Brain microvascular endothelial cell (primary cell): ENCODE data around the gene NDUFAF5.

ENCODE experiments used
- DNase-seq: peaks from one replicate; pipeline ENCODE4 v3.0.0-alpha.2; 2020
- H3K27ac ChIP-seq: fragments of 250-450 bp; sonication (Bioruptor Pico); 2 replicates; pipeline ENCODE4 v1.5.1; 2020; ENCODE audit warnings: mild to moderate bottlenecking, moderate library complexity
- H3K27me3 ChIP-seq: fragments of 250-450 bp; sonication (Bioruptor Pico); replicated peaks from 2 replicates; pipeline ENCODE4 v1.5.1; 2020; ENCODE audit warnings: mild to moderate bottlenecking
- H3K36me3 ChIP-seq: fragments of 250-450 bp; sonication (Bioruptor Pico); replicated peaks from 2 replicates; pipeline ENCODE4 v1.5.1; 2020; ENCODE audit warnings: mild to moderate bottlenecking
- H3K4me3 ChIP-seq: 2 replicates; pipeline ENCODE4 v1.5.1; 2011; ENCODE audit warnings: low read depth, mild to moderate bottlenecking, control low read depth, low read length, moderate library complexity
- in situ Hi-C: cut with HindIII; loops from 2 replicates; pipeline ENCODE4 v1.10.0; 2017; ENCODE audit warnings: low sequenced_read_pairs, low pct_ligation_motif_present
- TF ChIP-seq, protein P1 (sequence below): IDR thresholded peaks from 2 replicates; pipeline ENCODE4 v1.5.1; 2011; ENCODE audit warnings: low read depth, mild to moderate bottlenecking, moderate library complexity, low read length, control low read depth, inconsistent platforms; ENCODE audit errors: missing control alignments

NDUFAF5 gene

DNA sequence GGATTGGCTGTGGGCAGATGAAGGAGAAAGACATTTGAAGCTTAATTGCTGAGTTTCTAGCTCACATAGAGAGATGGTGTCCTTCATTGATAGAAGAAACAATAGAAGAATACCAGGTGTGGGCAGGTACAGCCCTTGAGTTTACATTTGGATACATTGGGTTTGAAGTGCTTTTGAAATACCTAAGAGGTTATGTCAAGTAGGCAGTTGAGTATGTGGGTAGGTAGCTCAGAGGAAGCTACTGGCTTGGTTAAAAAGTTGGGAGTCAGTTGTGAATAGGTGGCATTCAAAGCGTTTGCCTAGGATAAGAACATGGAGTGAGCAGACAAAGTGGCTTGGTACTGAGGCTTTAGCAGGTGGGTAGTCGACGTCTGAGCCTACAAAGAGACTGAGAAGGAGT is 25.0 kb downstream of the NDUFAF5 start:
- in situ Hi-C loops = no loop called here
- peaks cover 44% of the 10 kb centered on the region for H3K36me3 ChIP-seq

DNA sequence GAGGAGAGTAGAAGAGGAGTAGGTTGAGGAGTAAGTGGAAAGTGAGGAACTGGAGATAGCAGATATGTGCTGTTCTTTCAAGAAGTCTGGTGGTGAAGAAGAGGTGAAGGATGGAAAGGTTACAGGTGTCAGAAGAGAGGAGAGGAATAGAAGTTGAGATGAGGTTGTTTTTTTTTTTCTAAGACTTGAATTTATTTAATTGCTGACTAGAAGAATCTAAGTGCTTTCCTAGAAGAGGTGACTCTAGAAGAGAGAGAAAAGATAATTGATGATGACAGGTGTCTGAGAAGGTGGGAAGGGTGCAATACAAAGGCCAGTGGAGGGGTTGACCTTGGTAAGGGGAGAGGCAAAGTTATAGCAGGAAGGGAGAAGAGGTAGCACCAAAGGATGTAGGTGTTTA is 25.6 kb downstream of the NDUFAF5 start:
- Histone ChIP-seq H3K27ac (no peak overlapping the region), H3K27me3 (no peaks in the 10 kb centered on the region), H3K4me3 (no peak overlapping the region), H3K36me3 (peaks cover 48% of the 10 kb centered on the region)
- in situ Hi-C loops = no loop called here
- DNase-seq = no peak
- TF ChIP-seq, protein P1, sequence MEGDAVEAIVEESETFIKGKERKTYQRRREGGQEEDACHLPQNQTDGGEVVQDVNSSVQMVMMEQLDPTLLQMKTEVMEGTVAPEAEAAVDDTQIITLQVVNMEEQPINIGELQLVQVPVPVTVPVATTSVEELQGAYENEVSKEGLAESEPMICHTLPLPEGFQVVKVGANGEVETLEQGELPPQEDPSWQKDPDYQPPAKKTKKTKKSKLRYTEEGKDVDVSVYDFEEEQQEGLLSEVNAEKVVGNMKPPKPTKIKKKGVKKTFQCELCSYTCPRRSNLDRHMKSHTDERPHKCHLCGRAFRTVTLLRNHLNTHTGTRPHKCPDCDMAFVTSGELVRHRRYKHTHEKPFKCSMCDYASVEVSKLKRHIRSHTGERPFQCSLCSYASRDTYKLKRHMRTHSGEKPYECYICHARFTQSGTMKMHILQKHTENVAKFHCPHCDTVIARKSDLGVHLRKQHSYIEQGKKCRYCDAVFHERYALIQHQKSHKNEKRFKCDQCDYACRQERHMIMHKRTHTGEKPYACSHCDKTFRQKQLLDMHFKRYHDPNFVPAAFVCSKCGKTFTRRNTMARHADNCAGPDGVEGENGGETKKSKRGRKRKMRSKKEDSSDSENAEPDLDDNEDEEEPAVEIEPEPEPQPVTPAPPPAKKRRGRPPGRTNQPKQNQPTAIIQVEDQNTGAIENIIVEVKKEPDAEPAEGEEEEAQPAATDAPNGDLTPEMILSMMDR = no peak

More for the DNA sequence above, 25.0 kb downstream of the NDUFAF5 start:
- Histone ChIP-seq H3K4me3 (no peak overlapping the region), H3K27me3 (no peaks in the 10 kb centered on the region), H3K27ac (no peak overlapping the region)
- TF ChIP-seq, protein P1 = no peak
- DNase-seq = no peak

DNA sequence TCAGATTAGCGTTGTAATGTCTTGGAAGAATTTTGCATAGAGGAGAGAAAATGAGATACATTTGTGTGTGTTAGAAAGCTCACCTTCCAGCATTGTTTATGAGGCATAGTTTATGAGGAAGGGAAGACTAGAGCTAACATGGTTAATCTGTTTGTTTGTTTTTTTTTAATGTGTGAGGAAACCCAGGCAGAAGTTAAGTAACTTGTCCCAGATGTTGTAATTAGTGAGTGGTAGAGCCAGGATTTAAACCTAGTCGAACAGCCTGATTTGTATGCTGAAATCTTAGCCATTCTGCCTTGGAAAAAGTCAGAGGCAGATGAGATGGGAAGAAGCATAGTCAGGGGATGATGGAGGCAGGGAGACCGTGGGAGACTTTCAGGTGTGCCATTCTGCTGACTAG is 29.1 kb downstream of the NDUFAF5 start:
- Histone ChIP-seq H3K27me3 (no peaks in the 10 kb centered on the region), H3K27ac (no peak overlapping the region), H3K36me3 (peaks cover 49% of the 10 kb centered on the region), H3K4me3 (no peak overlapping the region)
- DNase-seq = no peak
- TF ChIP-seq, protein P1 = no peak
- in situ Hi-C loops = no loop called here

DNA sequence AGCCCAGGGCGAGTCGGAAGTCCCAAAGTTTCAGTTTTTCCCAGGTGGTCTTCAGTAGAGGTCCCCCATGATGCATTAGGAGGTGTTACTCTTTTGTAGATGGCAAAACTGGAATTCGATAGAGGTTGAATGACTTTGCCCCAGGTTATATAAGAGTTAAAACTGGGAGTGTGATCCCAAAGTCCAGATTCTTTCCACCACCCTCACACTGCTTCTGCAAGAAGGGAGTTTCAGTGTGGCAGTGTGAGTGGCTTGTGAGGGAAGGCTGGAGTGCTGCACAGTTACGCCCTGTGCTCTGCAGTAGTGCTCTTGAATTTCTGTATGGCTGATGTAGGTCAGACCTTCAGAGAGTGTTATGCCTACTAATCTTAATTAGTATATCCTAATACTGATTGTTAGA is 29.8 kb downstream of the NDUFAF5 start:
- Histone ChIP-seq H3K27ac (no peak overlapping the region), H3K27me3 (no peaks in the 10 kb centered on the region), H3K36me3 (peaks cover 41% of the 10 kb centered on the region), H3K4me3 (no peak overlapping the region)
- in situ Hi-C loops = no loop called here
- no peak for DNase-seq
- TF ChIP-seq, protein P1 = no peak

DNA sequence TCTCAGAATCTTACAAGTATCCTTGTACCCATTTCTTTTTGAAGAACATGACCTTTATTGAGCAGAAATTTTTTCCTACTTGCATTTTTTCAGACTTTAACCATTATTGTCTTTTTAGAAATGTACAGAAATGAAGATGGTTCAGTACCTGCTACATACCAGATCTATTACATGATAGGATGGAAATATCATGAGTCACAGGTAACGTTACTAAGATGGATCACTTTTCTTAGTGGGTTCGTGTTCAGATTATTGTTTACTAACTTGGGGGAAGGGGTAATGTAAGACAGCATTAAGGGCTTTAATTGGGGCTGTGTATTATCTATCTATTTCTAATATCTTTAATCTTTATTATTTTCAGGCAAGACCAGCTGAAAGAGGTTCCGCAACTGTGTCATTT is 31.9 kb downstream of the NDUFAF5 start:
- TF ChIP-seq, protein P1 = no peak
- Histone ChIP-seq H3K36me3 (peaks cover 31% of the 10 kb centered on the region), H3K27me3 (no peaks in the 10 kb centered on the region), H3K27ac (no peak overlapping the region), H3K4me3 (no peak overlapping the region)
- in situ Hi-C loops = no loop called here
- DNase-seq = no peak

DNA sequence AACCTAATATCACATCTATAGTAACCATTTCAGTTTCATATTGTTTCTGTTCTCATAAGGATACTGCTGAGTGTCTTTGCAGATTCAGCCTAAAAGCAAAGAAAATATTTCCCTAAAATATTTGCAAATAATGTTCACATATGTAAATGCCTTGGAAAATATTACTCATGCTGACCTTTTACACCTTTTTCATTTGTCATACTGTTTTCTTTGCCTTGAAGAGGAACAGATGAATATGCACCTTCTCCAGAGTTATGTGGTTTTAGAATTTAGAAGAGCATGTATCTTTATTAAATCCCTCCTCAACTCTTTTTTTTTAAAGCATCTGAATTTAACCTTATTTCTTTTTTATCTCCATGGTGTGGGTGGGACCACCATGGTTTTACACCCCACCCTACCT is 32.5 kb downstream of the NDUFAF5 start:
- in situ Hi-C loops = no loop called here
- H3K27ac ChIP-seq = no peak overlapping the region
- peaks cover 25% of the 10 kb centered on the region for H3K36me3 ChIP-seq
- TF ChIP-seq, protein P1 = no peak
- DNase-seq = no peak
- no peaks in the 10 kb centered on the region for H3K27me3 ChIP-seq
- H3K4me3 ChIP-seq = no peak overlapping the region
